CD4-positive, alpha-beta memory T cell (primary cell): ENCODE data around the gene EML3. TPM values are rescaled to one million over a fixed set of nuclear protein-coding genes. Genes with fewer than 3 reads are reported as not detected.

Experiments
- CTCF ChIA-PET: fragments of 350-600 bp; sonication (Branson Sonifier 250); formaldehyde crosslinking; loops from one replicate; lab custom pipeline; 2021; ENCODE audit warnings: inconsistent platforms; ENCODE audit not compliant: partially characterized antibody; lab: Charles Lee
- POLR2A ChIA-PET: fragments of 350-600 bp; sonication (Branson Sonifier 250); formaldehyde crosslinking; loops from one replicate; lab custom pipeline; 2021; ENCODE audit not compliant: partially characterized antibody; lab: Charles Lee
- DNase-seq, 5 donors: peaks; one replicate each; pipeline versions ENCODE4 v3.0.0 to v3.0.0-alpha.2; 2020 to 2022; ENCODE audit warnings: mixed read lengths in 1 of 5
- H3K27ac ChIP-seq: one replicate; pipeline ENCODE4 v1.7.0; 2013; ENCODE audit warnings: low read depth, low read length
- H3K27me3 ChIP-seq: 2 replicates; pipeline ENCODE4 v1.7.0; 2013; ENCODE audit warnings: mild to moderate bottlenecking, low read length, moderate library complexity; ENCODE audit not compliant: insufficient read depth
- H3K36me3 ChIP-seq: 2 replicates; pipeline ENCODE4 v1.7.0; 2013; ENCODE audit warnings: mild to moderate bottlenecking, low read length, moderate library complexity; ENCODE audit not compliant: insufficient read depth
- H3K4me1 ChIP-seq: 2 replicates; pipeline ENCODE4 v1.7.0; 2013; ENCODE audit warnings: mild to moderate bottlenecking, low read length, moderate library complexity; ENCODE audit not compliant: insufficient read depth
- H3K4me3 ChIP-seq, 2 donors: one replicate each; pipeline ENCODE4 v1.7.0; 2013; ENCODE audit warnings: low read length in 2 of 2, mild to moderate bottlenecking in 1 of 2
- H3K9me3 ChIP-seq, 2 donors: one replicate each; pipeline ENCODE4 v1.7.0; 2013; ENCODE audit warnings: low read length in 2 of 2, control low read depth in 1 of 2; ENCODE audit not compliant: control insufficient read depth in 1 of 2
- H3K27ac Mint-ChIP-seq, 7 donors: one replicate each; pipeline ENCODE4 v1.8.0; 2020 to 2021; ENCODE audit warnings: mixed read lengths in 7 of 7, mild to moderate bottlenecking in 6 of 7, inconsistent platforms in 3 of 7, moderate library complexity in 3 of 7
- H3K27me3 Mint-ChIP-seq, 2 donors: one replicate each; pipeline ENCODE4 v1.8.0; 2020 to 2021; ENCODE audit warnings: mixed read lengths in 2 of 2
- H3K36me3 Mint-ChIP-seq, 2 donors: one replicate each; pipeline ENCODE4 v1.8.0; 2020 to 2021; ENCODE audit warnings: mixed read lengths in 2 of 2, inconsistent platforms in 1 of 2, mild to moderate bottlenecking in 1 of 2
- H3K4me1 Mint-ChIP-seq, 4 donors: one replicate each; pipeline ENCODE4 v1.8.0; 2020 to 2021; ENCODE audit warnings: mixed read lengths in 4 of 4, mild to moderate bottlenecking in 1 of 4
- H3K4me3 Mint-ChIP-seq, 8 donors: one replicate each; pipeline ENCODE4 v1.8.0; 2020 to 2021; ENCODE audit warnings: mixed read lengths in 8 of 8, mild to moderate bottlenecking in 7 of 8, moderate library complexity in 6 of 8, inconsistent platforms in 3 of 8
- H3K9me3 Mint-ChIP-seq, 8 donors: one replicate each; pipeline ENCODE4 v1.8.0; 2020 to 2021; ENCODE audit warnings: mixed read lengths in 8 of 8, mild to moderate bottlenecking in 5 of 8, inconsistent platforms in 3 of 8, moderate library complexity in 1 of 8
- intact Hi-C: fragments of 100-400 bp; cut with micrococcal nuclease; formaldehyde crosslinking; loops from one replicate; pipeline ENCODE4 v1.15.1; 2023
- microRNA-seq: library from miRNA; unstranded; fragments of <30 nt; microRNA quantifications from one replicate; pipeline ENCODE4 v1.2.0, GENCODE V29; 2021; ENCODE audit warnings: borderline replicate concordance, borderline number of aligned reads, borderline microRNAs expressed, mixed read lengths
- polyA plus RNA-seq, 2 donors: library from polyadenylated mRNA; unstranded; fragments of 300-500 nt; fragmentation: Illumina TruSeq; gene quantifications; one replicate each; pipeline ENCODE4 v1.2.3, GENCODE V29; 2021
- total RNA-seq, 2 experiments: library from RNA; stranded (reverse); gene quantifications; one replicate each; pipeline ENCODE4 v1.2.3, GENCODE V29; 2021

Gene EML3
- total and polyA plus RNA-seq, 4 experiments from 2014 or later: 18.2 to 201 (median 108) TPM

DNA sequence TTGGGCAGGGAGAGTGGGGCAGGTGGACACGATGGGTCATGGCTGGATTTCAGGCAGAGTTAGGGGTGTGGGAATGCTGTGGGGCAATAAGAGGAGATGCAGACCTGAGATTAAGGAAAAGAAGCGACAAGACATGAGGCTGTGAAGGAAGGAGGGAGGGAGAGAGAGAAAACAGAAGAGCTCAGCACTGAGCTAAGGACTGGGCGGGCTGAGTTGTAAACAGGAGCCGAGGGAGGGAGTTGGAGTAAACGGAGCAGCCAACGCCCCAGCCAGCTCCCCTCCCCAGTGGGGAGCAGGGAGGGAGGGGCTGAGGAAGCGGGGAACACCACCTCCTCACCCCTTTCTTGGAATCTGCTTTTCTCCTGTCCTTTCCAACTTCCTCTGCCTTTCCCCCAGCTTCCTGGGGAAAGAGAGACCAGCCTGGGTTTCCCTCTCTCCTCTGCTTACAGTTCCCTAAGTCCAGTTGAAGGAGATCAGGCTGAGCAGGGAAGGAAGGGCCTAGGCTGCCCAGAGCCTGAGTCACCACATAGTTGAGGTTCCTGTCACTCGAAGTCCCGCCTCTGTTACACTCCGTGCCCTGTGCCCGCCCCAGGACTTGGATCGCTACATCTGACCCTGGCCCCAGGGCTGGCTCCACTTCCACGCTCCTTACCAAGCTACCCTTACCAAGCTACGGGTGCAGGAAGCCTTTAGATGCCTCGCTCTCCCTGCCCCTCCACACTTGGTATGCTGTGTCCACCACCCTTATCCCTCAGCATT is 59.3 kb downstream of the EML3 start:
- Mint-ChIP-seq H3K4me1 (peaks cover 71 to 97% (median 84%) of the 10 kb centered on the region in 4 donors), H3K36me3 (peaks cover 0 to 5% of the 10 kb centered on the region in 2 donors), H3K9me3 (peaks cover 0 to 4% (median 0%) of the 10 kb centered on the region in 8 donors), H3K4me3 (peak overlapping the region; percentile 63 to 91 (median 90)), H3K27me3 (peaks cover 0 to 2% of the 10 kb centered on the region in 2 donors), H3K27ac (peak overlapping the region; percentile 98 to 100 (median 100))
- POLR2A ChIA-PET: interaction anchor here (0.5 to 12.5 kb wide), 24 partner anchors 13 to 328 kb away, joined by 3 to 751 read pairs (median 5); partner anchors contain the start of genes AHNAK, BSCL2, EEF1G and GNG3
- Histone ChIP-seq H3K4me3 (peak overlapping the region in 1 of 2 donors; percentile 34), H3K9me3 (no peaks in the 10 kb centered on the region), H3K27me3 (no peaks in the 10 kb centered on the region), H3K4me1 (peaks cover 91% of the 10 kb centered on the region), H3K27ac (peak overlapping the region; percentile 95), H3K36me3 (no peaks in the 10 kb centered on the region)
- CTCF ChIA-PET: interaction anchor here (0.9 to 14.9 kb wide), 9 partner anchors 7 to 158 kb away, joined by 3 to 450 read pairs (median 6); partner anchors contain the start of gene SCGB1A1
- DNase-seq: peak; percentile 73 to 86 (median 82)
- intact Hi-C loops: loop anchor here (1.0 to 10.0 kb wide), 2 partner anchors 38 to 302 kb away; partner anchors contain the start of gene TUT1

DNA sequence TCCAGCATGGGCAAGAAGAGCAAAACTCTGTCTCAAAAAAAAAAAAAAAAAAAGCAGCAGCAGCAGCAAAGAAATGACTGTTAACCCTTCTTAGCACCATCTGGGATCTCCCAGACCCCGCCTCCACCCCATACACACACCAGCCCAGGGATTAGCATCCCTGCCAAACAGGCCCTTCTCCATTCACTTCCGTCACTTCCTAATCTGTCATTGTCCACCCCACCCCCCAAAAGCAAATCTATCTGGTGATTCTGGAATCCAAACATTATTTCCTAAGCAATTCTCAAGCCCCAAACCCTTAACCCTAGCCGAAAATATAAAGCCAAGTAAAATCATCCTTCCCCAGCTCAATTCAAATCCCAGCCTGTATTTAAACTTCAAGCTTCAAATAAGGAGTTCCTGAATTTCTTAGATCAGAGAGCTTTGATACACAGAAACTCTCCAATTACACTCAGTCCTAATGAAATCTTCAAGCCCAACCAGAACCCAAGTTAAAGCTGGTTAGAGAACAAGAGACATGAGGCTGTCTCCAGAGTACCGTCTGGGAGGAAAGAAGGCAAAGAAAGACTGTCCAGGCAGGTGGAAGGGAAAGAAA is 60.0 kb downstream of the EML3 start:
- H3K27ac ChIP-seq: peak overlapping the region; percentile 95
- H3K4me1 ChIP-seq: peaks cover 91% of the 10 kb centered on the region
- peak overlapping the region in 1 of 2 donors; percentile 34 for H3K4me3 ChIP-seq
- DNase-seq: peak in 1 of 5 donors; percentile 40
- H3K27me3 ChIP-seq: no peaks in the 10 kb centered on the region
- ChIA-PET POLR2A (interaction anchor here (0.8 to 12.5 kb wide), 30 partner anchors 7 to 329 kb away, joined by 3 to 751 read pairs (median 5); partner anchors contain the start of genes AHNAK, BSCL2, C11orf98 and CSKMT), CTCF (interaction anchor here (0.9 to 14.9 kb wide), 12 partner anchors 8 to 309 kb away, joined by 3 to 450 read pairs (median 5); partner anchors contain the start of genes MTA2, SCGB1A1 and TUT1)
- Mint-ChIP-seq H3K4me3 (peak overlapping the region; percentile 82 to 91 (median 90)), H3K9me3 (peaks cover 0 to 4% (median 0%) of the 10 kb centered on the region in 8 donors), H3K27ac (peak overlapping the region; percentile 98 to 100 (median 100)), H3K36me3 (peaks cover 0 to 8% of the 10 kb centered on the region in 2 donors), H3K4me1 (peaks cover 74 to 97% (median 85%) of the 10 kb centered on the region in 4 donors), H3K27me3 (peaks cover 0 to 2% of the 10 kb centered on the region in 2 donors)
- H3K36me3 ChIP-seq: no peaks in the 10 kb centered on the region
- intact Hi-C loops: loop anchor here (1.0 to 10.0 kb wide), 2 partner anchors 39 to 302 kb away; partner anchors contain the start of gene TUT1
- no peaks in the 10 kb centered on the region for H3K9me3 ChIP-seq

Small RNAs within 50 kb of the gene (microRNA-seq; reads per million reads assigned to microRNA genes)
- gene MIR6747: not detected

Other genes with a start within 250 kb of the EML3 start
- gene SCGB1A1, start 193.7 kb downstream of the EML3 start, total RNA-seq: not detected
- not detected for gene SCGB1A1, start 193.7 kb downstream of the EML3 start, polyA plus RNA-seq
- gene AHNAK, start 66.0 kb downstream of the EML3 start, total RNA-seq: 100 to 1,000 TPM; 559 to 573 TPM
- gene AHNAK, start 66.0 kb downstream of the EML3 start, polyA plus RNA-seq: 100 to 1,000 TPM in 1 of 2 donors, 10 to 100 TPM in 1; 23.5 to 186 TPM
- 1,000 to 10,000 TPM; 1,815 to 1,855 TPM for gene EEF1G, start 38.9 kb downstream of the EML3 start, total RNA-seq
- 1,000 to 10,000 TPM; 1,453 to 1,910 TPM for gene EEF1G, start 38.9 kb downstream of the EML3 start, polyA plus RNA-seq
- gene TUT1, start 21.3 kb downstream of the EML3 start, total RNA-seq: 10 to 100 TPM; 37.7 to 38.1 TPM
- gene TUT1, start 21.3 kb downstream of the EML3 start, polyA plus RNA-seq: 10 to 100 TPM; 14.6 to 19.7 TPM
- gene MTA2, start 10.9 kb downstream of the EML3 start, total RNA-seq: 100 to 1,000 TPM; 207 to 210 TPM
- gene MTA2, start 10.9 kb downstream of the EML3 start, polyA plus RNA-seq: 10 to 100 TPM; 16.6 to 36.4 TPM
- 1 to 10 TPM; 1.6 to 1.9 TPM for gene ROM1, start 482 bp upstream of the EML3 start, total RNA-seq
- gene ROM1, start 482 bp upstream of the EML3 start, polyA plus RNA-seq: under 1 TPM; 0.98 to 1.00 TPM
- 10 to 100 TPM; 66.3 to 74.3 TPM for gene B3GAT3, start 9.2 kb upstream of the EML3 start, total RNA-seq
- 10 to 100 TPM; 37.9 to 48.4 TPM for gene B3GAT3, start 9.2 kb upstream of the EML3 start, polyA plus RNA-seq
- gene GANAB, start 33.8 kb upstream of the EML3 start, total RNA-seq: 100 to 1,000 TPM; 260 to 262 TPM
- gene GANAB, start 33.8 kb upstream of the EML3 start, polyA plus RNA-seq: 100 to 1,000 TPM; 122 to 142 TPM
- 10 to 100 TPM; 32.2 to 34.3 TPM for gene INTS5, start 40.5 kb upstream of the EML3 start, total RNA-seq
- gene INTS5, start 40.5 kb upstream of the EML3 start, polyA plus RNA-seq: 10 to 100 TPM; 23.7 to 39.4 TPM
- 10 to 100 TPM; 48.9 to 53.1 TPM for gene C11orf98, start 52.4 kb upstream of the EML3 start, total RNA-seq
- gene C11orf98, start 52.4 kb upstream of the EML3 start, polyA plus RNA-seq: 10 to 100 TPM; 77.8 to 94.9 TPM
- 10 to 100 TPM; 31.4 to 32.3 TPM for gene CSKMT, start 52.5 kb upstream of the EML3 start, total RNA-seq
- gene CSKMT, start 52.5 kb upstream of the EML3 start, polyA plus RNA-seq: 1 to 10 TPM; 3.0 to 3.8 TPM
- gene UQCC3, start 58.9 kb upstream of the EML3 start, total RNA-seq: 1 to 10 TPM; 7.2 to 8.5 TPM
- gene UQCC3, start 58.9 kb upstream of the EML3 start, polyA plus RNA-seq: 10 to 100 TPM; 10.7 to 12.1 TPM
- gene LBHD1, start 59.5 kb upstream of the EML3 start, total RNA-seq: 10 to 100 TPM; 26.7 to 28.6 TPM
- 1 to 10 TPM; 2.4 to 2.7 TPM for gene LBHD1, start 59.5 kb upstream of the EML3 start, polyA plus RNA-seq
- gene UBXN1, start 66.3 kb upstream of the EML3 start, total RNA-seq: 100 to 1,000 TPM; 178 to 185 TPM
- 100 to 1,000 TPM; 150 to 181 TPM for gene UBXN1, start 66.3 kb upstream of the EML3 start, polyA plus RNA-seq
- gene LRRN4CL, start 76.8 kb upstream of the EML3 start, total RNA-seq: under 1 TPM; 0.11 to 0.12 TPM
- gene LRRN4CL, start 76.8 kb upstream of the EML3 start, polyA plus RNA-seq: not detected
- 10 to 100 TPM; 34.5 to 36.6 TPM for gene BSCL2, start 94.6 kb upstream of the EML3 start, total RNA-seq
- 10 to 100 TPM; 48.9 to 51.7 TPM for gene BSCL2, start 94.6 kb upstream of the EML3 start, polyA plus RNA-seq
- not detected for gene GNG3, start 94.9 kb upstream of the EML3 start, total RNA-seq
- not detected for gene GNG3, start 94.9 kb upstream of the EML3 start, polyA plus RNA-seq
- gene HNRNPUL2, start 114.7 kb upstream of the EML3 start, total RNA-seq: 10 to 100 TPM; 79.6 to 83.4 TPM
- gene HNRNPUL2, start 114.7 kb upstream of the EML3 start, polyA plus RNA-seq: 1 to 10 TPM in 1 of 2 donors, under 1 TPM in 1; 0.30 to 3.2 TPM
- gene TTC9C, start 115.7 kb upstream of the EML3 start, total RNA-seq: 10 to 100 TPM; 51.0 to 53.5 TPM
- gene TTC9C, start 115.7 kb upstream of the EML3 start, polyA plus RNA-seq: 10 to 100 TPM; 10.2 to 25.8 TPM
- 10 to 100 TPM; 27.2 to 27.9 TPM for gene ZBTB3, start 141.4 kb upstream of the EML3 start, total RNA-seq
- gene ZBTB3, start 141.4 kb upstream of the EML3 start, polyA plus RNA-seq: 1 to 10 TPM; 6.0 to 8.6 TPM
- gene POLR2G, start 148.8 kb upstream of the EML3 start, total RNA-seq: 10 to 100 TPM; 77.2 to 84.6 TPM
- 100 to 1,000 TPM; 207 to 300 TPM for gene POLR2G, start 148.8 kb upstream of the EML3 start, polyA plus RNA-seq
- gene TAF6L, start 158.6 kb upstream of the EML3 start, total RNA-seq: 10 to 100 TPM; 26.3 to 34.0 TPM
- 10 to 100 TPM in 1 of 2 donors, 1 to 10 TPM in 1; 5.7 to 10.5 TPM for gene TAF6L, start 158.6 kb upstream of the EML3 start, polyA plus RNA-seq
- gene TMEM179B, start 174.6 kb upstream of the EML3 start, total RNA-seq: 10 to 100 TPM; 66.3 to 66.6 TPM
- 100 to 1,000 TPM; 102 to 166 TPM for gene TMEM179B, start 174.6 kb upstream of the EML3 start, polyA plus RNA-seq
- gene TMEM223, start 179.2 kb upstream of the EML3 start, total RNA-seq: 10 to 100 TPM; 21.6 to 23.1 TPM
- gene TMEM223, start 179.2 kb upstream of the EML3 start, polyA plus RNA-seq: 10 to 100 TPM; 38.9 to 45.5 TPM
- gene NXF1, start 192.7 kb upstream of the EML3 start, total RNA-seq: 100 to 1,000 TPM; 195 to 196 TPM
- gene NXF1, start 192.7 kb upstream of the EML3 start, polyA plus RNA-seq: 10 to 100 TPM; 75.2 to 83.2 TPM
- gene STX5, start 219.3 kb upstream of the EML3 start, total RNA-seq: 10 to 100 TPM; 66.0 to 67.9 TPM
- 10 to 100 TPM; 30.4 to 31.8 TPM for gene STX5, start 219.3 kb upstream of the EML3 start, polyA plus RNA-seq
- not detected for gene TEX54, start 220.1 kb upstream of the EML3 start, total RNA-seq
- gene TEX54, start 220.1 kb upstream of the EML3 start, polyA plus RNA-seq: 1 to 10 TPM; 1.3 to 1.9 TPM
- 10 to 100 TPM; 79.3 to 82.2 TPM for gene WDR74, start 226.8 kb upstream of the EML3 start, total RNA-seq
- gene WDR74, start 226.8 kb upstream of the EML3 start, polyA plus RNA-seq: 10 to 100 TPM; 33.9 to 50.8 TPM